GM19240 (cell line): ENCODE measurements around the gene IL27RA.
"Not testable (repeated sequence)": the region's sequence is repeated elsewhere in the genome, so short reads cannot be mapped to it uniquely, and the experiment has no call there.

Experiments used
- DNase-seq: peaks from one replicate; pipeline ENCODE4 v3.0.0; 2011; ENCODE audit warnings: low spot score; ENCODE audit not compliant: insufficient read length

IL27RA gene

DNA sequence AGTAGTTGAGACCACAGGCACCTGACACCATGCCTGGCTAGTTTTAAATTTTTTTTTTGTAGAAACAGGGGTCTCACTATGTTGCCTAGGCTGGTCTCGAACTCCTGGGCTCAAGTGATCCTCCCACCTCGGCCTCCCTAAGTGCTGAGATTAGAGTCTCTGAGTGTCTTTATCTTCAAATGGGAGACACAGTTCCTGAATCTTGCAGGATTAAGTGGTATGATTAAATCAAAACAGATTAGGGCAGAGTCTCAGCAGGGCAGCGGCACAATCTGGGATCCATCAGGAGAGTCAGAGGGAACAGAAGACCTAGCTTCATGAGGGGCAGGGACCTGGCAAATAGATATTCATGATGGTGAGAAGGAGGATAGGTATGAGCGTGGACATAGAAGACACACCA is 2.7 kb upstream of the IL27RA start:
- DNase-seq: no peak

- no peak for DNase-seq
Observed at GRCh38 chr19:14030997-14031718, 404 bp upstream of the IL27RA start.

DNA sequence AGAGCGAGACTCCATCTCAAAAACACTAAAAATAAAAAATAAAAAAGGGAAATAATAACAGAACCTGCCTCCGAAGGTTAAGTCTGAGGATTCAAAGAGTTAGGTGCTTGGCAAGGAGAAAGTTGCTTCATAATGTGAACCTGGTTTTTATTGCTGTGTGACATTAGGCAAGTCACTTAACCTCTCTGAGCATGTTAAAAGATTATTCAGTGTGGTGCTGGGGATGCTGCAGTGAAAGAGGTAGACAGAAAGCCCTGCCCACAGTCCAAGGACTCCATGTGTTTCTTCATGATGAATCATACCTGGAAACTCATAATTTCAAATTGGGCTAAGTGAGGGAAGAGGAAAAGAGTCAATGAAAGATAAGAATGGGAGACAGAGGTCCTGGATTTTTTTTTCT is 2.4 kb downstream of the IL27RA start:
- no peak for DNase-seq

DNA sequence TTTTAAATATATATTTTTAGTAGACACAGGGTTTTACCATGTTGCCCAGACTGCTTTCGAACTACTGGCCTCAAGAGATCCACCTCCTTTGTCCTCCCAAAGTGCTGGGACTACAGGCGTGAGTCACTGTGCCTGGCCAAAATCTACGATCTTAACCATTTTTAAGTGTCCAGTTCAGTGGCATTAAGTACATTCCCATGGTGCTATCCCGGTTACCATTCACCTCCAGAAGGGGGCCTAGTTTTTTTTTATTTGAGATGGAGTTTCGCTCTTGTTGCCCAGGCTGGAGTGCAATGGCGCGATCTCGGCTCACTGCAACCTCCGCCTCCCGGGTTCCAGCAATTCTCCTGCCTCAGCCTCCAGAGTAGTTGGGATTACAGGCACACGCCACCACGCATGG is 3.6 kb downstream of the IL27RA start:
- DNase-seq: not testable (repeated sequence)

GRCh38 chr19:14035706-14036105 is 4.1 kb downstream of the IL27RA start:
- DNase-seq: no peak

DNA sequence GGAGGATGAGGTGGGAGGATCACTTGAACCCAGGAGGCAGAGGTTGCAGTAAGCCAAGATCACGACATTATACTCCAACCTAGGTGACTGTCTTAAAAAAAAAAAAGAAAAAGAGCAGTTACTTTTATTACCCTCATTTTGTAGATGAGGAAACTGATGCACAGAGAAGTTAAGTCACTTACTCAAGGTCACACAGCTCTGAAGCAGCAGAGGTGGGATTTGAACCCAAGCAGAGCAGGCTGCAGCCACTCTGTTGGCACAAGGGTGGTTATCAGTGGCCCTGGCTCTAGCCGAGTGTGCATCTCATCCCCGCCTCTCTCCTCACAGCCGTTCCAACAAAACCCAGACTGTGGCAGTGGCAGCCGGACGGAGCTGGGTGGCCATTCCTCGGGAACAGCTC is 7.6 kb downstream of the IL27RA start:
- no peak for DNase-seq

- peak; percentile 48 for DNase-seq
Observed at GRCh38 chr19:14042659-14043608, 11.4 kb downstream of the IL27RA start.

- not testable (repeated sequence) for DNase-seq
Observed at GRCh38 chr19:14047866-14048265, 16.3 kb downstream of the IL27RA start.

DNA sequence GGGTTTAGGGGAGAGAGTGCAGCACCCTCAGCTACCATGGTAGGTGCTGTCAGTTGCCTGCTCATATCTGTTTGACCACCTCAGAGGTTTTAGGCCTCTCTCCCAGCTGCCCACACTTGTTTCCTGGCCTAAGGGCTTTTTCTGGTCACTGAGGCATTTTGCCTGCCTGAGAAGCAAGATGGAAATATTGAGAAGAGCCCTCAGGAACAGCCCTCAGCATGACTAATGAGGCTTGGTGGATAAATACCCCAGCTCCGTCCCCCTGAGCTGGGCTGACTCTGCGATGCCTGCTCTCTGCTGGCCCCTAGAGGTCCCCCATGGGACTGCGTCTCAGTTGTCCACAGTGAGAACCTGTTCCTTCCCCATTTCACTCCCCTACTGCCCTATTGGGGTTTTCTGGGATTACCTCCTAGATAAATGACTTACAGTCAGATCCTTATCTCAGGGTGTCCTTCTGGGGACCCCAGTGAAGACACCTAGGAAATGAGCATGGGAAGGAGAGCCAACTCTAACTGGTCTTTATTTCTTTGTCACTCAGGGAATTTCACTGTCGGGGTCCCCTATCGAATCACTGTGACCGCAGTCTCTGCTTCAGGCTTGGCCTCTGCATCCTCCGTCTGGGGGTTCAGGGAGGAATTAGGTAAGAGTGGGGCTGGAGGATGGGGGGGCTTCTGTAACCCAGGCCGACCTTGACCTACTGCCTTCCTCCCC is 17.0 kb downstream of the IL27RA start:
- DNase-seq: peak; percentile 73

GRCh38 chr19:14050512-14050911 is 18.9 kb downstream of the IL27RA start:
- no peak for DNase-seq

DNA sequence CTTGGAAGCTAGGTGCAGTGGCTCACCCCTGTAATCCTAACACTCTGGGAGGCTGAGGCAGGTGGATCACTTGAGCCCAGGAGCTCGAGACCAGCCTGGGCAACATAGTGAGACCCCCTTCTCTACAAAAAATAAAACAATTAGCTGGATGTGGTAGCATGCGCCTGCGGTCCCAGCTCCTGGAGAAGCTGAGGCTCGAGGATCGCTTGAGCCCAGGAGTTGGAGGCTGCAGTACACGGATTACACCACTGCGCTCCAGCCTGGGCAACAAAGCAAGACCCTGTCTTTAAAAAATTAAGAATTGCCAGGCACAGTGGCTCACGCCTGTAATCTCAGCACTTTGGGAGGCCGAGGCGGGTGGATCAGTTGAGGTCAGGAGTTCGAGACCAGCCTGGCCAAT is 19.4 kb downstream of the IL27RA start:
- DNase-seq: not testable (repeated sequence)

- DNase-seq: no peak
Observed at GRCh38 chr19:14051980-14052379, 20.4 kb downstream of the IL27RA start.

GRCh38 chr19:14052470-14052869 is 20.9 kb downstream of the IL27RA start:
- no peak for DNase-seq

DNA sequence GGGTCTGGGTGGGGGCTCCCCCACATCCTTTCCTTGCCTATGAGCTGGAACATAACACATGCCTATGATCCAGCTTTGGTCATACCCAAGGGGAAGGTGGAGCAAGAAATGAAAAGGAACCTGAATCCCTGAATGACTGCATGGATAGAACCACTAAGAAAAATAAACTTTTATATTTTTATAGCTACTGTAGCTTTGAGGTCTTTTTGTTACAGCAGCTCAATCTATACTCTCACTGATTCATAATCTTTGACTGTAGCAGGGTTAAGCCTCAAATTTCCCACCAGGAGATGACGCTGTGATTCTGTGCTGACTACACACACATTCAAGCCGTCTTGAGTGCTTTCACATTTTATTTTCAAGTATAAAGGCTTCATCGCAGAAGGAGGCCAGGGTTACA is 21.5 kb downstream of the IL27RA start:
- DNase-seq: no peak

GRCh38 chr19:14053500-14053899 is 21.9 kb downstream of the IL27RA start:
- no peak for DNase-seq

- no peak for DNase-seq
Observed at GRCh38 chr19:14054099-14054498, 22.5 kb downstream of the IL27RA start.

GRCh38 chr19:14054721-14055120 is 23.2 kb downstream of the IL27RA start:
- no peak for DNase-seq

DNA sequence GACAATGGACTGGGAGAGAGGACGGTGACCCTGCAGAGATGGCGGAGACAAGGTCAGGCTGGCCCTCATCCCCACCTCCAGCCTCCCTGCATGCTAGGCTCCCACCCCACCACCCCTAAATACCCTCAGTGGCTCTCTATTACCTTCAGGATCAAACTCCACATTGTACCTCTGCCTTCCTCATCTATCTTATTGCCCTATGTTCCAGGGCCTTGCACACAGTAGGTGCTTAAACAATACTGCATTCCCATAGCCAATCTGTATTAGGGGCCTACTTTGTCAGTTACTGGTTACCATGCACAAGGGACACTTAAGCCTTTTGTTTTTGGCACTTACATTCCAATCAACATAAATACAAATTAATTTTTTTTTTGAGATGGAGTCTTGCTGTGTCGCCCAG is 23.8 kb downstream of the IL27RA start:
- no peak for DNase-seq

GRCh38 chr19:14056069-14056666 is 24.6 kb downstream of the IL27RA start:
- no peak for DNase-seq

- no peak for DNase-seq
Observed at GRCh38 chr19:14056741-14057356, 25.3 kb downstream of the IL27RA start.
